GM13976 (cell line): ENCODE results near the gene CCBE1.
"Not testable (repeated sequence)": the region's sequence is repeated elsewhere in the genome, so short reads cannot be mapped to it uniquely, and the experiment has no call there.

Source experiments
- DNase-seq: peaks from one replicate; pipeline ENCODE4 v3.0.0; 2012; ENCODE audit warnings: low spot score
- in situ Hi-C: fragments of 300-500 bp; cut with MboI; formaldehyde crosslinking; loops from one replicate; pipeline ENCODE4 v1.12.0; 2022; ENCODE audit warnings: low sequenced_read_pairs, mixed read lengths, inconsistent platforms; ENCODE audit not compliant: unreplicated experiment
- TF ChIP-seq, protein P1 (sequence below): IDR thresholded peaks from 2 replicates; pipeline ENCODE4 v1.5.1; 2012; ENCODE audit warnings: borderline replicate concordance, mild to moderate bottlenecking; ENCODE audit not compliant: insufficient read depth; ENCODE audit errors: extremely low read depth, missing control alignments, control extremely low read depth

The CCBE1 gene

GRCh38 chr18:59697236-59697932, at the start of gene CCBE1:
CCBE1 (minus strand) TSS chr18:59697423.
- TF ChIP-seq, protein P1, sequence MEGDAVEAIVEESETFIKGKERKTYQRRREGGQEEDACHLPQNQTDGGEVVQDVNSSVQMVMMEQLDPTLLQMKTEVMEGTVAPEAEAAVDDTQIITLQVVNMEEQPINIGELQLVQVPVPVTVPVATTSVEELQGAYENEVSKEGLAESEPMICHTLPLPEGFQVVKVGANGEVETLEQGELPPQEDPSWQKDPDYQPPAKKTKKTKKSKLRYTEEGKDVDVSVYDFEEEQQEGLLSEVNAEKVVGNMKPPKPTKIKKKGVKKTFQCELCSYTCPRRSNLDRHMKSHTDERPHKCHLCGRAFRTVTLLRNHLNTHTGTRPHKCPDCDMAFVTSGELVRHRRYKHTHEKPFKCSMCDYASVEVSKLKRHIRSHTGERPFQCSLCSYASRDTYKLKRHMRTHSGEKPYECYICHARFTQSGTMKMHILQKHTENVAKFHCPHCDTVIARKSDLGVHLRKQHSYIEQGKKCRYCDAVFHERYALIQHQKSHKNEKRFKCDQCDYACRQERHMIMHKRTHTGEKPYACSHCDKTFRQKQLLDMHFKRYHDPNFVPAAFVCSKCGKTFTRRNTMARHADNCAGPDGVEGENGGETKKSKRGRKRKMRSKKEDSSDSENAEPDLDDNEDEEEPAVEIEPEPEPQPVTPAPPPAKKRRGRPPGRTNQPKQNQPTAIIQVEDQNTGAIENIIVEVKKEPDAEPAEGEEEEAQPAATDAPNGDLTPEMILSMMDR, result peak; percentile 85
- DNase-seq, result peak; percentile 81
- in situ Hi-C loops, result no loop called here

DNA sequence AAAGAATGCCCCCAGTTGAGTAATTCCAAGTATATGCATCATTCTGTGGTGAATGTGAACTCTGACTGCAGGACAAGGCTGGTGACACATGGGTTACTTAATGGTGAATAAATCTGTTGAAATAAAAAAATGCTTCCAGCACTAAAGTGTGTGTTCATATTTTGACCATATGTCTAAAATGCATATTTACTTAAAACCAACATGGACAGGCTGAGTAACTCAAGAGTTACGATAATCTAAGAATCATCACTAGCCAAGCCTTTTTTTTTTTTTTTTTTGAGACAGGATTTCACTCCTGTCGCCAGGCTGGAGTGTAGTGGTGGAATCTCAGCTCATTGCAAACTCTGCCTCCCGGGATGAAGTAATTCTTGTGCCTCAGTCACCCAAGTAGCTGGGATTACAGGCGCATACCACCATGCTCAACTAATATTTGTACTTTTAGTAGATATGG, 47.1 kb upstream of the CCBE1 start:
- no peak for DNase-seq
- in situ Hi-C loops, result no loop called here
- TF ChIP-seq, protein P1, result no peak

DNA sequence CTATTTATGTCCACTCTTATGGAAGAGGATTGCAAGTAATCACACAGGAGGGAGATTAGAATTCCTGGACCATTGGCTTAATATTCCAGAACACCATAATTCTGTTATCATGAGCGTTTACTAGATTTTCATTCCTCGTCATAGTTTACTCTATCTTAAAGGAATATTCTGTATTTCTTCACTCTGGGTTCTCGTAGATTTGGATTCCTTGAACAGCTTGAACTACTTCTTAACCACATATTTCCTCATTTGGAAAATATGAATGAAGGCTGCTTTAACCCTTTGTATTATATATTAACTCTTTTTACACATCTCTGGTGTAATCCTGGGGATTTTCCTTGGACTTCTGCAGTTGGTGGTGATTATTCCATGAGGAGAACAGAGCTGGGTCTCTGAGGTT, 46.3 kb upstream of the CCBE1 start:
- DNase-seq, result no peak
- TF ChIP-seq, protein P1, result no peak
- in situ Hi-C loops, result no loop called here

DNA sequence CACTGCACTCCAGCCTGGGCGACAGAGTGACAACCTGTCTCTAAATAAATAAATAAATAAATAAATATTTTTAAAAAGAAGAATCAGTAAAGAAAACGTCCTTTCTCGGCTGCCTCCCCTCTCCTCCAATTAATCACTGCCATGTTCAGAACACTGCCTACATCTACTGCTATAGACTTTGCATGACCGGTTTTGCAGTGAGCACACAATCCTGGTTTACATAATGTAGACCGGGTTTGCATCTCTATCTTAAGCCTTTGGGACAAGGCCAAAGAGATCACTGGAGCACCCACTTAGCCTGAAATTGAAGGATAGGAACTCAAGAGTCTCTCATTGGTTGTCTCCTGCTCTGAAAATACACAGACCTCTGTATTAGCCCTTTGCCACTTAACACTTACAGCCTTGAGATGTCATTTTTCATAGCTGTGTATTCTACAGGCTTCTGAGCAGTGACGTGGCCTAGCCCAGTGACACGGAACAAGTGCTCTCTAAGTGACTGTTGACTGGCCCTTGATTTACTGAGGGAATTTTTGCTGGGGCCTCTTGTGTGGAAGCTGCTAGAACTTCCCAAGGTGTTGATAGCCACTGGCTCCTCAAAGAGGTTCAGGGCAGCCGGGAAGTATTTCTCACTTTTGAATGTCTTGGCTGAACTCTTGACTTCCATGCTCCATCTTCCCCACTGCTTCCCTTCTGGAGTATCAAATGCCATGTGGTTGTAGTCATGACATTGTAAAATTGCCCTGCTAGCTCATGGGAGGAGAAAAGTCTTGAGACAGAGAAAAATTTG, 45.3 kb upstream of the CCBE1 start:
- TF ChIP-seq, protein P1, result no peak
- no peak for DNase-seq
- in situ Hi-C loops, result no loop called here

DNA sequence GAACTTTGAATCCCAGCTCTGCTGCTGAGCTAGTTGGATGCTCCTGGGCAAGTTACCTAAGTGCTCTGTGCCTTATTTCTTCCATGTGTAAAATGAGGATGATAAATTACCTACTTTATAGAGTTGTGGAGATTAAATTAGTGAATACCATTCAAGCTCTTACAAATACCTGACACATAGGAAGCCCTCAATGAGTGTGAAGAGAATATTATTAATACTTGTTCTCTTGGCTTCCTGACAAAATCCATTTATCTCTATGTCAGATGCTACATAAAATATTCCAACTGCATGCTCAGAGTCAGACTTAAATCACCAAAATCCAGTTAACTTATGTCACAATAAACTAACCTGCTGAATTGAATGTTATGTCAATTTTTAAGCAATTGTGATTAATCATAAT, 42.9 kb upstream of the CCBE1 start:
- TF ChIP-seq, protein P1, result no peak
- in situ Hi-C loops, result no loop called here

DNA sequence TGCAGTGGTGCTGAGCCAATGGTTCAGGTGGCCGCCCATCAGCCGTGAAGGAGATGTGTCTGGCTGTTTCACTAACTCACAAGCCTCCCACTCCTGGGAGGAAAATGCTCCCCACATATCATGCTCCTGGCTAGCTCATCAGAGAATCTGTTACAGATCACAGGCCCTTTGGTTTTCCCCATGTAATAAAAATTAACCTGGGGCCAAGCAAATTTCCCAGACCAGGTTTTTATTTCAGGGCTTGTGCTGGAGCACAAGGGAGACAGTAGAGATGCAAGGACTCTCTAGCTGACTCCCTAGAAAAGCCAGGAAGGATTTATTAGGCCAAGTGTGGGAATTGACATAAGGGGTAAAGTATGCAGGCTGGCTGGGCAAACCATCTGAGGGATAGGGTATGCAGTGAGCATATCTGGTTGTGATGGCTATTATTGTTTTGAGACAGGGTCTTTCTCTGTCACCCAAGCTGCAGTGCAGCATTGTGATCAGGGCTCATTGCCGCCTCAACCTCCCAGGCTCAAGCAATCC, 40.6 kb upstream of the CCBE1 start:
- DNase-seq, result no peak
- TF ChIP-seq, protein P1, result no peak
- in situ Hi-C loops, result no loop called here

More for the DNA sequence above, 42.9 kb upstream of the CCBE1 start:
- no peak for DNase-seq

- DNase-seq, in situ Hi-C loops: not testable (repeated sequence)
These were observed 40.1 kb upstream of the CCBE1 start for GRCh38 chr18:59737335-59737734.
